Measurements from ENCODE around the gene C4A. TPM values are rescaled to one million over a fixed set of nuclear protein-coding genes. Genes with fewer than 3 reads are reported as not detected.

The C4A gene
- polyA plus RNA-seq, 3 donors, result 12.6 TPM; not detected in 2

DNA sequence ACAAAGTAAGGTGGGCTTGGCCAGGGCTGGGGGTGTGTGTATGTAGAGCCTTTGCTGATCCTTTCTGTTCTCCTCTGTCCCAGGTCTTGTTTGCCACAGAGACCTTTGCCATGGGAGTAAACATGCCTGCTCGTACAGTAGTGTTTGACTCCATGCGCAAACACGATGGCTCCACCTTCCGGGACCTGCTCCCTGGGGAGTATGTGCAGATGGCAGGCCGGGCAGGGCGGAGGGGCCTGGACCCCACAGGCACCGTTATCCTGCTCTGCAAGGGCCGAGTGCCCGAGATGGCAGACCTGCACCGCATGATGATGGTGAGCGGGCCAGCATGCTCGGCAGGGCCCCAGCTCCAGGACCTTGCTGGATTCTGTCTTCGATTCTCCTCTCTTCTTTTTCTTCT is 16.2 kb upstream of the C4A start:
- peaks cover 92 to 94% of the 10 kb centered on the region in 2 donors for H3K36me3 Mint-ChIP-seq
- peaks cover 0 to 1% (median 0%) of the 10 kb centered on the region in 3 donors for H3K27me3 Mint-ChIP-seq (ENCODE audit: low read depth in 3 of 3)
- peaks cover 7% of the 10 kb centered on the region for H3K4me1 Mint-ChIP-seq
- H3K4me3 ChIP-seq (replicated peaks in 1 of 3; ENCODE audit: low read depth in 2 of 3, low read length in 3 of 3), result no peak overlapping the region
- H3K36me3 ChIP-seq (replicated peaks in 1 of 2; ENCODE audit: control insufficient read depth in 1 of 2, insufficient read depth in 2 of 2, low read length in 2 of 2), result peaks cover 92 to 100% of the 10 kb centered on the region in 2 donors
- H3K4me2 ChIP-seq (replicated peaks; ENCODE audit: extremely low read depth, low read length, poor library complexity, severe bottlenecking), result no peak overlapping the region
- TF ChIP-seq, protein P1, sequence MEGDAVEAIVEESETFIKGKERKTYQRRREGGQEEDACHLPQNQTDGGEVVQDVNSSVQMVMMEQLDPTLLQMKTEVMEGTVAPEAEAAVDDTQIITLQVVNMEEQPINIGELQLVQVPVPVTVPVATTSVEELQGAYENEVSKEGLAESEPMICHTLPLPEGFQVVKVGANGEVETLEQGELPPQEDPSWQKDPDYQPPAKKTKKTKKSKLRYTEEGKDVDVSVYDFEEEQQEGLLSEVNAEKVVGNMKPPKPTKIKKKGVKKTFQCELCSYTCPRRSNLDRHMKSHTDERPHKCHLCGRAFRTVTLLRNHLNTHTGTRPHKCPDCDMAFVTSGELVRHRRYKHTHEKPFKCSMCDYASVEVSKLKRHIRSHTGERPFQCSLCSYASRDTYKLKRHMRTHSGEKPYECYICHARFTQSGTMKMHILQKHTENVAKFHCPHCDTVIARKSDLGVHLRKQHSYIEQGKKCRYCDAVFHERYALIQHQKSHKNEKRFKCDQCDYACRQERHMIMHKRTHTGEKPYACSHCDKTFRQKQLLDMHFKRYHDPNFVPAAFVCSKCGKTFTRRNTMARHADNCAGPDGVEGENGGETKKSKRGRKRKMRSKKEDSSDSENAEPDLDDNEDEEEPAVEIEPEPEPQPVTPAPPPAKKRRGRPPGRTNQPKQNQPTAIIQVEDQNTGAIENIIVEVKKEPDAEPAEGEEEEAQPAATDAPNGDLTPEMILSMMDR (IDR thresholded peaks at IDR 0.05), result no peak
- H2AFZ ChIP-seq (ENCODE audit: insufficient read depth, low read depth, low read length, poor library complexity, severe bottlenecking), result no peak overlapping the region
- H3K27ac Mint-ChIP-seq, result peak overlapping the region in 1 of 7 donors; percentile 83
- no peak overlapping the region for H3K27ac ChIP-seq (ENCODE audit: low read depth in 1 of 2, low read length in 2 of 2)
- H3K9me3 ChIP-seq (replicated peaks in 1 of 2; ENCODE audit: control insufficient read depth in 1 of 2, insufficient read depth in 1 of 2, low read length in 2 of 2), result no peaks in the 10 kb centered on the region
- H4K20me1 ChIP-seq (ENCODE audit: insufficient read depth, low read length), result no peaks in the 10 kb centered on the region
- WGBS (ENCODE audit: insufficient coverage), result 92% methylated on average over 13 of the region's 13 CpGs
- no peak for DNase-seq
- intact Hi-C loops (cut with micrococcal nuclease), result no loop called here
- no peak overlapping the region for H3K4me3 Mint-ChIP-seq
- no peaks in the 10 kb centered on the region for H3K27me3 ChIP-seq (ENCODE audit: control insufficient read depth in 2 of 2, insufficient read depth in 2 of 2, low read length in 2 of 2)
- H3K9me3 Mint-ChIP-seq, result no peaks in the 10 kb centered on the region
- H3K79me2 ChIP-seq (ENCODE audit: insufficient read depth, low read length), result peaks cover 5% of the 10 kb centered on the region
- H3K4me1 ChIP-seq (ENCODE audit: control insufficient read depth in 1 of 2, insufficient read depth in 2 of 2, low read length in 2 of 2), result peaks cover 0 to 4% of the 10 kb centered on the region in 2 donors
- no peak overlapping the region for H3K9ac ChIP-seq (ENCODE audit: insufficient read depth, low read length, poor library complexity, severe bottlenecking)

- no peak overlapping the region for H3K4me3 Mint-ChIP-seq
- H3K27me3 Mint-ChIP-seq (ENCODE audit: low read depth in 3 of 3), result peaks cover 0 to 1% (median 0%) of the 10 kb centered on the region in 3 donors
- Histone ChIP-seq H3K4me2 (replicated peaks; ENCODE audit: extremely low read depth, low read length, poor library complexity, severe bottlenecking) (no peak overlapping the region), H2AFZ (ENCODE audit: insufficient read depth, low read depth, low read length, poor library complexity, severe bottlenecking) (no peak overlapping the region), H3K9ac (ENCODE audit: insufficient read depth, low read length, poor library complexity, severe bottlenecking) (no peak overlapping the region), H3K27ac (ENCODE audit: low read depth in 1 of 2, low read length in 2 of 2) (no peak overlapping the region), H4K20me1 (ENCODE audit: insufficient read depth, low read length) (no peaks in the 10 kb centered on the region), H3K36me3 (replicated peaks in 1 of 2; ENCODE audit: control insufficient read depth in 1 of 2, insufficient read depth in 2 of 2, low read length in 2 of 2) (peaks cover 85 to 92% of the 10 kb centered on the region in 2 donors), H3K4me1 (ENCODE audit: control insufficient read depth in 1 of 2, insufficient read depth in 2 of 2, low read length in 2 of 2) (peaks cover 8 to 12% of the 10 kb centered on the region in 2 donors), H3K79me2 (ENCODE audit: insufficient read depth, low read length) (peaks cover 11% of the 10 kb centered on the region), H3K27me3 (ENCODE audit: control insufficient read depth in 2 of 2, insufficient read depth in 2 of 2, low read length in 2 of 2) (no peaks in the 10 kb centered on the region), H3K4me3 (replicated peaks in 1 of 3; ENCODE audit: low read depth in 2 of 3, low read length in 3 of 3) (no peak overlapping the region), H3K9me3 (replicated peaks in 1 of 2; ENCODE audit: control insufficient read depth in 1 of 2, insufficient read depth in 1 of 2, low read length in 2 of 2) (no peaks in the 10 kb centered on the region)
- H3K36me3 Mint-ChIP-seq, result peaks cover 84 to 86% of the 10 kb centered on the region in 2 donors
- DNase-seq, result no peak
- 98% methylated on average over 6 of the region's 7 CpGs for WGBS (ENCODE audit: insufficient coverage)
- peaks cover 15% of the 10 kb centered on the region for H3K4me1 Mint-ChIP-seq
- H3K27ac Mint-ChIP-seq, result peak overlapping the region in 1 of 7 donors; percentile 21
- TF ChIP-seq, protein P1 (IDR thresholded peaks at IDR 0.05), result no peak
- H3K9me3 Mint-ChIP-seq, result no peaks in the 10 kb centered on the region
- intact Hi-C loops (cut with micrococcal nuclease), result no loop called here
Observed at GRCh38 chr6:31966506-31966905, 15.4 kb upstream of the C4A start.

Data from CD14-positive monocyte (primary cell).